Astrocyte (in vitro differentiated cells and primary cell): ENCODE data around the gene TMC8. TPM values are rescaled to one million over a fixed set of nuclear protein-coding genes. Genes with fewer than 3 reads are reported as not detected.

ENCODE experiments used
- DNase-seq: peaks from one replicate; pipeline ENCODE4 v3.0.0-alpha.2; 2010; ENCODE audit warnings: low read depth
- FAIRE-seq: peaks from 2 replicates; lab custom pipeline; 2011; peaks lifted over from hg19 to GRCh38; lab: Jason Lieb, UNC
- H2AFZ ChIP-seq: 2 replicates; pipeline ENCODE4 v1.6.0; 2012; ENCODE audit warnings: low read depth, low read length, inconsistent platforms
- H3K27ac ChIP-seq: 2 replicates; pipeline ENCODE4 v1.5.1; 2011; ENCODE audit warnings: low read depth, low read length, inconsistent platforms
- H3K27me3 ChIP-seq: 2 replicates; pipeline ENCODE4 v1.6.0; 2011; ENCODE audit warnings: low read length, inconsistent platforms; ENCODE audit not compliant: insufficient read depth
- H3K36me3 ChIP-seq: 2 replicates; pipeline ENCODE4 v1.5.1; 2011; ENCODE audit warnings: low read length, inconsistent platforms; ENCODE audit not compliant: insufficient read depth
- H3K4me1 ChIP-seq: 2 replicates; pipeline ENCODE4 v1.5.1; 2011; ENCODE audit warnings: low read length, inconsistent platforms; ENCODE audit not compliant: insufficient read depth
- H3K4me2 ChIP-seq: 2 replicates; pipeline ENCODE4 v1.6.0; 2012; ENCODE audit warnings: low read length, inconsistent platforms
- H3K4me3 ChIP-seq: 2 replicates; pipeline ENCODE4 v1.5.1; 2011; ENCODE audit warnings: low read depth, mild to moderate bottlenecking, low read length, inconsistent platforms; ENCODE audit not compliant: insufficient read depth
- H3K79me2 ChIP-seq: 2 replicates; pipeline ENCODE4 v1.6.0; 2012; ENCODE audit warnings: mild to moderate bottlenecking, low read length, inconsistent platforms; ENCODE audit not compliant: insufficient read depth
- H3K9ac ChIP-seq: 2 replicates; pipeline ENCODE4 v1.6.0; 2012; ENCODE audit warnings: mild to moderate bottlenecking, low read length, inconsistent platforms
- H3K9me3 ChIP-seq: 2 replicates; pipeline ENCODE4 v1.5.1; 2012; ENCODE audit warnings: low read depth, mild to moderate bottlenecking, low read length, inconsistent platforms; ENCODE audit not compliant: insufficient read depth
- H4K20me1 ChIP-seq: 2 replicates; pipeline ENCODE4 v1.6.0; 2012; ENCODE audit warnings: low read length, inconsistent platforms; ENCODE audit not compliant: insufficient read depth
- H3K27ac Mint-ChIP-seq: one replicate; pipeline ENCODE4 v1.8.0; 2021; ENCODE audit warnings: mild to moderate bottlenecking, mixed read lengths; ENCODE audit not compliant: unreplicated experiment
- H3K27me3 Mint-ChIP-seq: one replicate; pipeline ENCODE4 v1.8.0; 2021; ENCODE audit warnings: low read depth, mixed read lengths; ENCODE audit not compliant: unreplicated experiment
- H3K36me3 Mint-ChIP-seq: one replicate; pipeline ENCODE4 v1.8.0; 2021; ENCODE audit warnings: low read depth, mixed read lengths; ENCODE audit not compliant: unreplicated experiment
- H3K4me1 Mint-ChIP-seq: one replicate; pipeline ENCODE4 v1.8.0; 2021; ENCODE audit warnings: low read depth, mixed read lengths; ENCODE audit not compliant: unreplicated experiment
- H3K4me3 Mint-ChIP-seq: one replicate; pipeline ENCODE4 v1.8.0; 2021; ENCODE audit warnings: mild to moderate bottlenecking, moderate library complexity, mixed read lengths; ENCODE audit not compliant: unreplicated experiment
- H3K9me3 Mint-ChIP-seq: one replicate; pipeline ENCODE4 v1.8.0; 2021; ENCODE audit warnings: mild to moderate bottlenecking, mixed read lengths; ENCODE audit not compliant: unreplicated experiment
- CTCF ChIP-seq: IDR thresholded peaks from 2 replicates; pipeline ENCODE4 v1.5.1; 2011; ENCODE audit warnings: low read depth, mild to moderate bottlenecking, inconsistent platforms, low read length, moderate library complexity; ENCODE audit not compliant: insufficient read depth
- EZH2 ChIP-seq: IDR thresholded peaks from 2 replicates; pipeline ENCODE4 v1.6.1; 2012; ENCODE audit warnings: mild to moderate bottlenecking, low read length, inconsistent platforms; ENCODE audit not compliant: insufficient read depth
- total RNA-seq: library from RNA; stranded (reverse); gene quantifications from 2 replicates; pipeline ENCODE4 v1.2.1, GENCODE V29; 2021

The TMC8 gene
- total RNA-seq, 1 donor from 2014 or later: 0.27 TPM

DNA sequence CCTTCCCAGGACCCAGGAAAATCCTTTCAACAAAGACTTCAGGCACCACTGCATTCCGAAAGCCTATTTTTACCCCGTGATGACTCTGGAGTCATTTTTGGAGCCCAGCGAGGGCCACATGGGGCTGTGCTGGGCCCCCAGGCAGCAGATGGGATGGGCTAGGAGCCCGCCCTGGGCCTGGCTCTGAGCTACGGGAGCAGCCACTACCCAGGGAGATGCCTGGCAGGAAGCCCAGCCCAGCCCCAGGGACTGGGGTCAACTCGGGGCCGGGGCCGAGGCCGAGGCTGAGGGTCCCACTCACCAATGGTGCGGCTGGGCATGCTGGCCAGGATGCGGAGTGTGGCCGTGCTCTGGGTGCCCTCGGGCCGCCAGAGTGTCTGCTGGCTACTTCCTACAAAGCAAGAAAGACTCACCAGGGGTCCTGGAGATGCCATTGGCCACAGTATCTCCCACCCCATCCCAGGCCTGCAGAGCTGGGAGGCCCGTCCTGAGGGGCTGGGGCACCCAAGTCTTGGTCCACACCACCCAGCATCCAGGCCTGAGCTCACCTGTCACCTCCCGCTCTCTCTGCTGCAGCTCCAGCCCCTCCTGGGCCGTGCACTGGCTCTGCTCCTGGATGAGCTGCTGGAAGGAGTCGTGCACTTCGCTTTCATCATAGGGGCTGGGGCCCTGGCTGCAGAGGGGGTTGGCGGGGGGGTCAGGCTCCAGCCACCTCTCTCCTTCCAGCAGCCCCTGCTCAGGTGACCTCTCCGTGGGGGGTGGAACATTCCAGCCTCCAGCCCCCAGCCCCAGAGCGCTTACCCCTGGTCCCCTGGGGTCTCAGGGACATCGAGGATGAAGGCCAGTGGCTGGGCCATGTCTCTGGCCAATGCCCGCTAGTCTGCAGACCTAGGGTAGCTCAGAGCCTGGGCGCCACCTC, 4.3 kb upstream of the TMC8 start:
- TF ChIP-seq CTCF (no peak), EZH2 (no peak)
- Mint-ChIP-seq H3K36me3 (peaks cover 4% of the 10 kb centered on the region), H3K4me3 (no peak overlapping the region), H3K27ac (no peak overlapping the region), H3K9me3 (no peaks in the 10 kb centered on the region), H3K27me3 (peaks cover 5% of the 10 kb centered on the region), H3K4me1 (peaks cover 2% of the 10 kb centered on the region)
- no peak for FAIRE-seq
- Histone ChIP-seq H3K79me2 (no peaks in the 10 kb centered on the region), H3K27me3 (peaks cover 9% of the 10 kb centered on the region), H3K9ac (no peak overlapping the region), H4K20me1 (no peaks in the 10 kb centered on the region), H3K9me3 (no peaks in the 10 kb centered on the region), H3K36me3 (no peaks in the 10 kb centered on the region), H3K27ac (no peak overlapping the region), H3K4me3 (no peak overlapping the region), H3K4me2 (no peak overlapping the region), H3K4me1 (peaks cover 11% of the 10 kb centered on the region), H2AFZ (no peak overlapping the region)
- no peak for DNase-seq

- Histone ChIP-seq H3K4me2 (no peak overlapping the region), H3K9ac (no peak overlapping the region)
- H3K27ac Mint-ChIP-seq: no peak overlapping the region
Observed at GRCh38 chr17:78126895-78127238, 3.7 kb upstream of the TMC8 start.

More at GRCh38 chr17:78126895-78127238, 3.7 kb upstream of the TMC8 start:
- Histone ChIP-seq H4K20me1 (no peaks in the 10 kb centered on the region), H3K36me3 (no peaks in the 10 kb centered on the region), H3K4me3 (no peak overlapping the region), H3K27ac (no peak overlapping the region), H3K79me2 (no peaks in the 10 kb centered on the region), H3K9me3 (no peaks in the 10 kb centered on the region), H3K4me1 (peaks cover 11% of the 10 kb centered on the region), H2AFZ (no peak overlapping the region), H3K27me3 (peaks cover 12% of the 10 kb centered on the region)
- peaks cover 4% of the 10 kb centered on the region for H3K36me3 Mint-ChIP-seq
- no peaks in the 10 kb centered on the region for H3K9me3 Mint-ChIP-seq
- TF ChIP-seq EZH2: no peak
- TF ChIP-seq CTCF: no peak
- peaks cover 2% of the 10 kb centered on the region for H3K4me1 Mint-ChIP-seq
- H3K4me3 Mint-ChIP-seq: peak overlapping the region; percentile 86
- peaks cover 5% of the 10 kb centered on the region for H3K27me3 Mint-ChIP-seq
- no peak for DNase-seq
- no peak for FAIRE-seq
